ENCODE data around the gene BRAP. TPM values are rescaled to one million over a fixed set of nuclear protein-coding genes. Genes with fewer than 3 reads are reported as not detected.
A peak's percentile ranks its signal among the peaks of the same experiment; 100 is the strongest.

BRAP gene
- total RNA-seq, 1 experiment from 2014 or later: 25.0 TPM

- WGBS (ENCODE audit: extremely low coverage, insufficient read length, low lambda C conversion rate): no CpG with 5 or more reads among the region's 2 CpGs
- no peak overlapping the region for H2BK15ac ChIP-seq (ENCODE audit: low read depth, low read length)
- H3K79me2 ChIP-seq (ENCODE audit: insufficient read depth, low read length): peaks cover 12% of the 10 kb centered on the region
- no peak overlapping the region for H4K5ac ChIP-seq (ENCODE audit: insufficient read length, low read depth, low read length)
- Mint-ChIP-seq H3K4me1 (peaks cover 9 to 22% of the 10 kb centered on the region in 2 experiments), H3K9me3 (no peaks in the 10 kb centered on the region), H3K36me3 (ENCODE audit: insufficient read depth in 1 of 3, low read depth in 3 of 3) (peaks cover 3 to 20% (median 13%) of the 10 kb centered on the region in 3 experiments; a peak in 6 of 7 replicates), H3K4me3 (peak overlapping the region; percentile 94 to 98), H3K27me3 (ENCODE audit: low read depth) (no peaks in the 10 kb centered on the region), H3K27ac (peak overlapping the region in 1 of 3 experiments; percentile 74; a peak in 1 of 7 replicates)
- H3K18ac ChIP-seq (ENCODE audit: insufficient read length, low read depth, low read length): no peak overlapping the region
- no peaks in the 10 kb centered on the region for H3K23me2 ChIP-seq (ENCODE audit: insufficient read length, low read depth, low read length, poor library complexity, severe bottlenecking)
- H3K4ac ChIP-seq (ENCODE audit: low read depth, low read length): no peak overlapping the region
- no peak overlapping the region for H2BK20ac ChIP-seq (ENCODE audit: low read depth, low read length, poor library complexity, severe bottlenecking)
- no peaks in the 10 kb centered on the region for H3K9me3 ChIP-seq (ENCODE audit: control insufficient read depth, low read depth, low read length)
- no peak overlapping the region for H3K9ac ChIP-seq (ENCODE audit: extremely low read depth, insufficient read length, low read length)
- no peak overlapping the region for H2AK5ac ChIP-seq (ENCODE audit: insufficient read length, low read length)
- no peaks in the 10 kb centered on the region for H3K4me1 ChIP-seq (ENCODE audit: insufficient read depth, low read length)
- H3K23ac ChIP-seq (ENCODE audit: insufficient read length, low read depth, low read length): no peak overlapping the region
- H3K79me1 ChIP-seq (ENCODE audit: insufficient read depth, low read depth, low read length, poor library complexity, severe bottlenecking): no peaks in the 10 kb centered on the region
- peak overlapping the region; percentile 91 for H3K4me2 ChIP-seq (ENCODE audit: insufficient read depth, insufficient read length, low read length)
- no peaks in the 10 kb centered on the region for H3K27me3 ChIP-seq (ENCODE audit: insufficient read depth, low read length)
- no peak overlapping the region for H3K27ac ChIP-seq (ENCODE audit: insufficient read length, low read depth, low read length)
- no peaks in the 10 kb centered on the region for H4K20me1 ChIP-seq (ENCODE audit: control insufficient read depth, insufficient read depth, insufficient read length)
- H2AFZ ChIP-seq (ENCODE audit: low read length): no peak overlapping the region
- H3K14ac ChIP-seq (ENCODE audit: insufficient read depth, low read length): no peak overlapping the region
- no peak overlapping the region for H2BK5ac ChIP-seq (ENCODE audit: insufficient read length, low read length)
- no peak overlapping the region for H3K56ac ChIP-seq (ENCODE audit: insufficient read length, low read depth, low read length)
- TF ChIP-seq CTCF (conservative IDR thresholded peaks at IDR 0.05): no peak; the same call in 2 of the 3 replicates
- no peak overlapping the region for H4K91ac ChIP-seq (ENCODE audit: insufficient read length, low read depth, low read length)
- no peak overlapping the region for H2BK12ac ChIP-seq (ENCODE audit: insufficient read length, low read depth, low read length)
- no peak for DNase-seq
- no peak overlapping the region for H3T11ph ChIP-seq (ENCODE audit: low read length)
- H2BK120ac ChIP-seq (ENCODE audit: low read depth, low read length, poor library complexity, severe bottlenecking): no peak overlapping the region
- H4K8ac ChIP-seq (replicated peaks; ENCODE audit: insufficient read length, low read depth, low read length): no peak overlapping the region
These were observed 1.5 kb upstream of the BRAP start for GRCh38 chr12:111687255-111687654.
